Tibial nerve (tissue), 4 donors: ENCODE results near the gene THSD4. TPM values are rescaled to one million over a fixed set of nuclear protein-coding genes. Genes with fewer than 3 reads are reported as not detected.
"Not testable (repeated sequence)": the region's sequence is repeated elsewhere in the genome, so short reads cannot be mapped to it uniquely, and the experiment has no call there.

Experiments
- DNase-seq, 2 donors: peaks; one replicate each; pipeline ENCODE4 v3.0.0-alpha.2; 2019; ENCODE audit warnings: low spot score in 2 of 2
- H3K27ac ChIP-seq, 4 donors: fragments of 200-600 bp; sonication (generic) in 3 of 4; one replicate each; pipeline ENCODE4 v1.5.1; 2017 to 2019; ENCODE audit warnings: mild to moderate bottlenecking in 1 of 4
- H3K27me3 ChIP-seq, 2 donors: fragments of 200-600 bp; sonication (generic) in 1 of 2; one replicate each; pipeline versions ENCODE4 v1.5.1 to v1.6.0; 2017 to 2019
- H3K36me3 ChIP-seq, 3 donors: fragments of 200-600 bp; sonication (generic); one replicate each; pipeline ENCODE4 v1.5.1; 2018 to 2019
- H3K4me1 ChIP-seq, 4 donors: fragments of 200-600 bp; sonication (generic) in 3 of 4; one replicate each; pipeline ENCODE4 v1.5.1; 2017 to 2019
- H3K4me3 ChIP-seq, 4 donors: fragments of 200-600 bp; sonication (generic) in 3 of 4; one replicate each; pipeline ENCODE4 v1.5.1; 2017 to 2019; ENCODE audit warnings: mild to moderate bottlenecking in 1 of 4, moderate library complexity in 1 of 4
- H3K9me3 ChIP-seq, 4 donors: fragments of 200-600 bp; sonication (generic) in 3 of 4; one replicate each; pipeline ENCODE4 v1.5.1; 2017 to 2019
- CTCF ChIP-seq, 5 experiments: fragments of 200-600 bp in 3 of 5; fragments of 450-650 bp in 2 of 5; sonication (generic) in 3 of 5; IDR thresholded peaks; one replicate each; pipeline ENCODE4 v1.5.1; 2016 to 2019; ENCODE audit warnings: antibody characterized with exemption in 5 of 5, mild to moderate bottlenecking in 3 of 5, moderate library complexity in 2 of 5
- EP300 ChIP-seq, 2 donors: sonication (generic); formaldehyde crosslinking; IDR thresholded peaks; one replicate each; pipeline ENCODE4 v1.6.1; 2017; ENCODE audit warnings: antibody characterized with exemption in 2 of 2, mild to moderate bottlenecking in 1 of 2
- POLR2A ChIP-seq, 2 donors: fragments of 450-650 bp; IDR thresholded peaks; one replicate each; pipeline ENCODE4 v1.6.1; 2017; ENCODE audit warnings: antibody characterized with exemption in 2 of 2, mild to moderate bottlenecking in 2 of 2, moderate library complexity in 2 of 2
- WGBS, 2 donors: methylation state at CpG; one replicate each; pipeline ENCODE4 v1.1.5; 2018; 5-methylcytosine and 5-hydroxymethylcytosine counted together
- total RNA-seq, 4 donors: library from RNA; depleted of rRNA; stranded (reverse); fragments of >200 nt; gene quantifications; one replicate each; pipeline ENCODE4 v1.1.0, GENCODE V29; 2016

THSD4 gene
- total RNA-seq, 4 donors from 2014 or later: 9.6 to 25.1 (median 21.2) TPM

GRCh38 chr15:71366926-71367325 is 251.7 kb downstream of the THSD4 start:
- H3K27ac ChIP-seq: no peak overlapping the region
- H3K36me3 ChIP-seq: no peaks in the 10 kb centered on the region
- TF ChIP-seq POLR2A (IDR thresholded peaks at IDR 0.05): no peak
- no peak for TF ChIP-seq EP300 (IDR thresholded peaks at IDR 0.05)
- TF ChIP-seq CTCF (IDR thresholded peaks at IDR 0.05): no peak
- peaks cover 0 to 5% (median 0%) of the 10 kb centered on the region in 4 donors for H3K9me3 ChIP-seq
- 62 to 73% methylated on average over 3 of the region's 3 CpGs for WGBS, 2 donors
- DNase-seq: no peak
- no peaks in the 10 kb centered on the region for H3K4me1 ChIP-seq
- no peaks in the 10 kb centered on the region for H3K27me3 ChIP-seq
- no peak overlapping the region for H3K4me3 ChIP-seq

- not testable (repeated sequence) for H3K27ac ChIP-seq, H3K4me3 ChIP-seq, H3K9me3 ChIP-seq, H3K4me1 ChIP-seq, H3K36me3 ChIP-seq, DNase-seq, H3K27me3 ChIP-seq
- no CpG with 5 or more reads among the region's 1 CpG for WGBS, 2 donors
Measured at GRCh38 chr15:71367737-71368136, 252.5 kb downstream of the THSD4 start.

GRCh38 chr15:71372769-71373168 is 257.5 kb downstream of the THSD4 start:
- H3K9me3 ChIP-seq, H3K36me3 ChIP-seq, DNase-seq, H3K4me3 ChIP-seq, H3K27me3 ChIP-seq, H3K27ac ChIP-seq: not testable (repeated sequence)
- 61 to 71% methylated on average over 7 of the region's 7 CpGs for WGBS, 2 donors
- H3K4me1 ChIP-seq: peaks cover 0 to 17% (median 2%) of the 10 kb centered on the region in 4 donors

- H3K9me3 ChIP-seq: no peaks in the 10 kb centered on the region
- DNase-seq: no peak
- no peaks in the 10 kb centered on the region for H3K36me3 ChIP-seq
- H3K27ac ChIP-seq: no peak overlapping the region
- H3K27me3 ChIP-seq: no peaks in the 10 kb centered on the region
- H3K4me3 ChIP-seq: no peak overlapping the region
- H3K4me1 ChIP-seq: peaks cover 0 to 17% (median 2%) of the 10 kb centered on the region in 4 donors
- TF ChIP-seq CTCF (IDR thresholded peaks at IDR 0.05): no peak
- no peak for TF ChIP-seq POLR2A (IDR thresholded peaks at IDR 0.05)
- no peak for TF ChIP-seq EP300 (IDR thresholded peaks at IDR 0.05)
- 82 to 88% methylated on average over 1 of the region's 1 CpG for WGBS, 2 donors
Measured at GRCh38 chr15:71373917-71374316, 258.6 kb downstream of the THSD4 start.

GRCh38 chr15:71374607-71375352 is 259.5 kb downstream of the THSD4 start:
- Histone ChIP-seq H3K4me1 (peaks cover 0 to 17% (median 2%) of the 10 kb centered on the region in 4 donors), H3K27me3 (no peaks in the 10 kb centered on the region), H3K27ac (no peak overlapping the region), H3K4me3 (no peak overlapping the region), H3K36me3 (no peaks in the 10 kb centered on the region), H3K9me3 (no peaks in the 10 kb centered on the region)
- no peak for DNase-seq
- whole genome bisulfite sequencing, 2 donors: 50 to 62% methylated on average over 6 of the region's 6 CpGs
- TF ChIP-seq EP300 (IDR thresholded peaks at IDR 0.05): no peak
- no peak for TF ChIP-seq POLR2A (IDR thresholded peaks at IDR 0.05)
- no peak for TF ChIP-seq CTCF (IDR thresholded peaks at IDR 0.05)

- H3K27me3 ChIP-seq: no peaks in the 10 kb centered on the region
- no peaks in the 10 kb centered on the region for H3K36me3 ChIP-seq
- H3K4me3 ChIP-seq: no peak overlapping the region
- no peak for DNase-seq
- no peaks in the 10 kb centered on the region for H3K9me3 ChIP-seq
- WGBS, 2 donors: 94 to 96% methylated on average over 3 of the region's 3 CpGs
- peaks cover 0 to 17% (median 2%) of the 10 kb centered on the region in 4 donors for H3K4me1 ChIP-seq
- no peak for TF ChIP-seq CTCF (IDR thresholded peaks at IDR 0.05)
- TF ChIP-seq EP300 (IDR thresholded peaks at IDR 0.05): no peak
- no peak for TF ChIP-seq POLR2A (IDR thresholded peaks at IDR 0.05)
- no peak overlapping the region for H3K27ac ChIP-seq
Measured at GRCh38 chr15:71375934-71376333, 260.7 kb downstream of the THSD4 start.
